Osteoblast (primary cell): Measurements from ENCODE around the gene AFMID. TPM values are rescaled to one million over a fixed set of nuclear protein-coding genes. Genes with fewer than 3 reads are reported as not detected.
A peak's percentile ranks its signal among the peaks of the same experiment; 100 is the strongest.

Experiments used
- DNase-seq: peaks from one replicate; pipeline ENCODE4 v3.0.0; 2011; ENCODE audit warnings: low spot score, mixed read lengths; ENCODE audit not compliant: insufficient read length; ENCODE audit errors: missing footprints
- H2AFZ ChIP-seq: 2 replicates; pipeline ENCODE4 v1.6.0; 2011; ENCODE audit warnings: mild to moderate bottlenecking, low read length
- H3K27ac ChIP-seq: 2 replicates; pipeline ENCODE4 v1.5.1; 2011; ENCODE audit warnings: mild to moderate bottlenecking, low read depth, low read length, moderate library complexity
- H3K27me3 ChIP-seq: 2 replicates; pipeline ENCODE4 v1.6.0; 2012; ENCODE audit warnings: mild to moderate bottlenecking, control low read depth, inconsistent platforms, low read length, moderate library complexity; ENCODE audit not compliant: insufficient read depth
- H3K36me3 ChIP-seq: 2 replicates; pipeline ENCODE4 v1.5.1; 2011; ENCODE audit warnings: mild to moderate bottlenecking, low read length, control low read depth, moderate library complexity; ENCODE audit not compliant: insufficient read depth
- H3K4me1 ChIP-seq: 2 replicates; pipeline ENCODE4 v1.5.1; 2011; ENCODE audit warnings: mild to moderate bottlenecking, low read length, control low read depth, moderate library complexity; ENCODE audit not compliant: insufficient read depth
- H3K4me2 ChIP-seq: 2 replicates; pipeline ENCODE4 v1.6.0; 2011; ENCODE audit warnings: mild to moderate bottlenecking, low read length; ENCODE audit not compliant: insufficient read depth
- H3K4me3 ChIP-seq: fragments of 200-600 bp; sonication (generic); 3 replicates; pipeline ENCODE4 v1.5.1; 2012; ENCODE audit warnings: mild to moderate bottlenecking, low read length, inconsistent platforms; ENCODE audit not compliant: insufficient read depth
- H3K79me2 ChIP-seq: 2 replicates; pipeline ENCODE4 v1.6.0; 2012; ENCODE audit warnings: mild to moderate bottlenecking, low read length, control low read depth, inconsistent platforms; ENCODE audit not compliant: insufficient read depth
- H3K9me3 ChIP-seq: 2 replicates; pipeline ENCODE4 v1.5.1; 2011; ENCODE audit warnings: low read depth, low read length, control low read depth
- H4K20me1 ChIP-seq: 2 replicates; pipeline ENCODE4 v1.6.0; 2012; ENCODE audit warnings: mild to moderate bottlenecking, low read length, control low read depth; ENCODE audit not compliant: insufficient read depth
- CTCF ChIP-seq: IDR thresholded peaks from 2 replicates; pipeline ENCODE4 v1.5.1; 2011; ENCODE audit warnings: mild to moderate bottlenecking, low read depth, low read length, moderate library complexity; ENCODE audit errors: extremely low read depth
- total RNA-seq: library from RNA; depleted of rRNA; stranded (reverse); fragments of >200 nt; gene quantifications from 2 replicates; pipeline ENCODE4 v1.2.3, GENCODE V29; 2012

Gene AFMID
- total RNA-seq, 1 donor = 23.2 TPM

GRCh38 chr17:78211032-78211431, 23.9 kb downstream of the AFMID start:
- Histone ChIP-seq H3K27ac (no peak overlapping the region), H3K9me3 (no peaks in the 10 kb centered on the region), H3K36me3 (no peaks in the 10 kb centered on the region), H3K79me2 (peaks cover 18% of the 10 kb centered on the region), H3K4me2 (no peak overlapping the region), H3K4me3 (no peak overlapping the region), H3K27me3 (no peaks in the 10 kb centered on the region), H4K20me1 (no peaks in the 10 kb centered on the region), H2AFZ (no peak overlapping the region), H3K4me1 (peaks cover 6% of the 10 kb centered on the region)
- no peak for TF ChIP-seq CTCF
- DNase-seq = no peak

- no peak for TF ChIP-seq CTCF
- H3K9me3 ChIP-seq = no peaks in the 10 kb centered on the region
- peaks cover 3% of the 10 kb centered on the region for H3K36me3 ChIP-seq
- DNase-seq = peak; percentile 99
- no peaks in the 10 kb centered on the region for H3K27me3 ChIP-seq
- H3K4me2 ChIP-seq = peak within 1 kb of the TSS; percentile 98
- peaks cover 6% of the 10 kb centered on the region for H3K4me1 ChIP-seq
- H3K4me3 ChIP-seq = peak within 1 kb of the TSS; percentile 91
- peaks cover 30% of the 10 kb centered on the region for H3K79me2 ChIP-seq
- H2AFZ ChIP-seq = peak within 1 kb of the TSS; percentile 98
- peak within 1 kb of the TSS; percentile 66 for H3K27ac ChIP-seq
- H4K20me1 ChIP-seq = no peaks in the 10 kb centered on the region
Observed at GRCh38 chr17:78214016-78214705, 27.0 kb downstream of the AFMID start, which contains the start of gene BIRC5. Gene BIRC5, plus strand, starts transcription at chr17:78214253. Its CDS starts 64 bp downstream, at chr17:78214317.

- Histone ChIP-seq H3K9me3 (no peaks in the 10 kb centered on the region), H3K4me3 (peak overlapping the region; percentile 91), H3K79me2 (peaks cover 35% of the 10 kb centered on the region), H4K20me1 (no peaks in the 10 kb centered on the region), H3K27ac (peak overlapping the region; percentile 66), H2AFZ (peak overlapping the region; percentile 98), H3K4me1 (peaks cover 6% of the 10 kb centered on the region), H3K4me2 (peak overlapping the region; percentile 98), H3K27me3 (no peaks in the 10 kb centered on the region), H3K36me3 (peaks cover 7% of the 10 kb centered on the region)
- TF ChIP-seq CTCF = no peak
- peak; percentile 70 for DNase-seq
Observed at GRCh38 chr17:78214706-78215061, 27.5 kb downstream of the AFMID start.

- no peak overlapping the region for H3K4me3 ChIP-seq
- H4K20me1 ChIP-seq = no peaks in the 10 kb centered on the region
- TF ChIP-seq CTCF = no peak
- peak overlapping the region; percentile 67 for H2AFZ ChIP-seq
- no peak overlapping the region for H3K4me2 ChIP-seq
- peaks cover 35% of the 10 kb centered on the region for H3K79me2 ChIP-seq
- H3K4me1 ChIP-seq = peaks cover 3% of the 10 kb centered on the region
- peak; percentile 66 for DNase-seq
- no peak overlapping the region for H3K27ac ChIP-seq
- H3K9me3 ChIP-seq = no peaks in the 10 kb centered on the region
- peaks cover 34% of the 10 kb centered on the region for H3K36me3 ChIP-seq
- H3K27me3 ChIP-seq = no peaks in the 10 kb centered on the region
Observed at GRCh38 chr17:78219396-78220150, 32.4 kb downstream of the AFMID start.
